Uterus (tissue), 4 donors: ENCODE measurements around the gene RXFP3. TPM values are rescaled to one million over a fixed set of nuclear protein-coding genes. Genes with fewer than 3 reads are reported as not detected.

Experiments used
- DNase-seq, 2 donors: peaks; one replicate each; pipeline ENCODE4 v3.0.0-alpha.2; 2019 to 2020
- H3K27ac ChIP-seq, 2 donors: fragments of 200-600 bp; sonication (generic); 1 replicate in 1 of 2; 2 replicates in 1 of 2; pipeline ENCODE4 v1.5.1; 2016 to 2018
- H3K27me3 ChIP-seq, 2 donors: fragments of 200-600 bp; sonication (generic); one replicate each; pipeline ENCODE4 v1.5.1; 2018 to 2019; ENCODE audit warnings: control low read depth in 1 of 2
- H3K36me3 ChIP-seq, 2 donors: fragments of 200-600 bp; sonication (generic); one replicate each; pipeline ENCODE4 v1.5.1; 2019; ENCODE audit warnings: control low read depth in 1 of 2
- H3K4me1 ChIP-seq, 2 donors: fragments of 200-600 bp; sonication (generic); one replicate each; pipeline ENCODE4 v1.5.1; 2018 to 2019; ENCODE audit warnings: control low read depth in 1 of 2
- H3K4me3 ChIP-seq, 2 donors: fragments of 200-600 bp; sonication (generic); 1 replicate in 1 of 2; 2 replicates in 1 of 2; pipeline ENCODE4 v1.5.1; 2018 to 2019; ENCODE audit warnings: mild to moderate bottlenecking in 1 of 2
- H3K9me3 ChIP-seq, 2 donors: fragments of 200-600 bp; sonication (generic); one replicate each; pipeline ENCODE4 v1.5.1; 2019; ENCODE audit warnings: control low read depth in 1 of 2
- POLR2A ChIP-seq, 2 donors: fragments of 450-650 bp; IDR thresholded peaks; one replicate each; pipeline ENCODE4 v1.6.1; 2016; ENCODE audit warnings: antibody characterized with exemption in 2 of 2, mild to moderate bottlenecking in 1 of 2, moderate library complexity in 1 of 2
- intact Hi-C: fragments of 100-400 bp; cut with DNase I; formaldehyde crosslinking; loops from one replicate; pipeline ENCODE4 v1.15.1; 2023; ENCODE audit warnings: low total_unique reads
- total RNA-seq, 4 donors: library from RNA; depleted of rRNA in 3 of 4; stranded (reverse); fragments of >200 nt in 3 of 4; gene quantifications; one replicate each; pipeline versions ENCODE4 v1.1.0 to v1.2.4, GENCODE V29; 2014 to 2023
- TF ChIP-seq, protein P1 (sequence below), 4 experiments: fragments of 200-600 bp in 2 of 4; fragments of 450-650 bp in 2 of 4; sonication (generic) in 2 of 4; IDR thresholded peaks; one replicate each; pipeline ENCODE4 v1.5.1; 2016 to 2019; ENCODE audit warnings: antibody characterized with exemption in 4 of 4, mild to moderate bottlenecking in 2 of 4, moderate library complexity in 1 of 4
- donor health status: DM: yes; HTN: yes; CAD: no.

The RXFP3 gene
- total RNA-seq, 4 donors from 2014 or later: not detected

DNA sequence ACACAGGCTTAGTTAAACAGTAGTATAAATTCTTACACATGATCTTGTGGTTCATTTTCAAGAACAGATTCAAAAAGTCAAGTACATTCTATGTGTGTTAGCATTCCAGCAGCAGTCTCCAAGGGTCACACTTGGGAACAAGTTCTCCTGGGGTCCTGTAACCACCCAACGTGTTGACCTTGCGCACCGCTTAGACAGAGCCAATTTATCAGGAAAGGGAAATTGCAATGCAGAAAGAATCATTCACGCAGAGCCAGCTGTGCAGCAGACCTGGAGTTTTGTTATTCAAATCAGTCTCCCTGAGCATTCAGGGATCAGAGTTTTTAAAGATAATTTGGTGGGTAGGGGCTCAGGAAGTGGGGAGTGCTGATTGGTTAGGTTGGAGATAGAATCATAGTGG lies 8.5 kb upstream of the RXFP3 start:
- TF ChIP-seq POLR2A (IDR thresholded peaks at IDR 0.05): no peak
- TF ChIP-seq, protein P1, sequence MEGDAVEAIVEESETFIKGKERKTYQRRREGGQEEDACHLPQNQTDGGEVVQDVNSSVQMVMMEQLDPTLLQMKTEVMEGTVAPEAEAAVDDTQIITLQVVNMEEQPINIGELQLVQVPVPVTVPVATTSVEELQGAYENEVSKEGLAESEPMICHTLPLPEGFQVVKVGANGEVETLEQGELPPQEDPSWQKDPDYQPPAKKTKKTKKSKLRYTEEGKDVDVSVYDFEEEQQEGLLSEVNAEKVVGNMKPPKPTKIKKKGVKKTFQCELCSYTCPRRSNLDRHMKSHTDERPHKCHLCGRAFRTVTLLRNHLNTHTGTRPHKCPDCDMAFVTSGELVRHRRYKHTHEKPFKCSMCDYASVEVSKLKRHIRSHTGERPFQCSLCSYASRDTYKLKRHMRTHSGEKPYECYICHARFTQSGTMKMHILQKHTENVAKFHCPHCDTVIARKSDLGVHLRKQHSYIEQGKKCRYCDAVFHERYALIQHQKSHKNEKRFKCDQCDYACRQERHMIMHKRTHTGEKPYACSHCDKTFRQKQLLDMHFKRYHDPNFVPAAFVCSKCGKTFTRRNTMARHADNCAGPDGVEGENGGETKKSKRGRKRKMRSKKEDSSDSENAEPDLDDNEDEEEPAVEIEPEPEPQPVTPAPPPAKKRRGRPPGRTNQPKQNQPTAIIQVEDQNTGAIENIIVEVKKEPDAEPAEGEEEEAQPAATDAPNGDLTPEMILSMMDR (IDR thresholded peaks at IDR 0.05): no peak
- Histone ChIP-seq H3K4me1 (no peaks in the 10 kb centered on the region), H3K27ac (no peak overlapping the region), H3K27me3 (no peaks in the 10 kb centered on the region), H3K9me3 (no peaks in the 10 kb centered on the region), H3K36me3 (no peaks in the 10 kb centered on the region), H3K4me3 (no peak overlapping the region)
- DNase-seq: no peak
- intact Hi-C loops: no loop called here

DNA sequence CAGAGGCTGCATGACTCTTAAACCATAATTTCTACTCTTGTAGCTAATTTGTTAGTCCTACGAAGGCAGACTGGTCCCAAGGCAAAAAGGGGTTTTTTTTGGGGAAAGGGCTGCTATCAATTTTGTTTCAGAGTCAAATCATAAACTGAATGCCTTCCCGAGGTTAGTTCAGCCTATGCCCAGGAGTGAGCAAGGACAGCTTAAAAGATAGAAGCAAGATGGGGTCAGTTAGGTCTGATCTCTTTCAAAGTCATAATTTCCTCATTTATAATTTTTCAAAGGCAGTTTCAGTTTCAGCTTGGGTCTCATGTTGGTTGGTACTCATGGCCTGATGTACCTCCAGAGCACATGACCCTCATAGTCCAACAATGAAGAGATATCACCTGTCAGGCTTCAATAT lies 7.9 kb upstream of the RXFP3 start:
- DNase-seq: no peak
- H3K4me1 ChIP-seq: no peaks in the 10 kb centered on the region
- no peak overlapping the region for H3K27ac ChIP-seq
- intact Hi-C loops: no loop called here
- no peak for TF ChIP-seq POLR2A (IDR thresholded peaks at IDR 0.05)
- TF ChIP-seq, protein P1 (IDR thresholded peaks at IDR 0.05): no peak
- H3K9me3 ChIP-seq: no peaks in the 10 kb centered on the region
- H3K4me3 ChIP-seq: no peak overlapping the region
- H3K36me3 ChIP-seq: no peaks in the 10 kb centered on the region
- H3K27me3 ChIP-seq: no peaks in the 10 kb centered on the region

DNA sequence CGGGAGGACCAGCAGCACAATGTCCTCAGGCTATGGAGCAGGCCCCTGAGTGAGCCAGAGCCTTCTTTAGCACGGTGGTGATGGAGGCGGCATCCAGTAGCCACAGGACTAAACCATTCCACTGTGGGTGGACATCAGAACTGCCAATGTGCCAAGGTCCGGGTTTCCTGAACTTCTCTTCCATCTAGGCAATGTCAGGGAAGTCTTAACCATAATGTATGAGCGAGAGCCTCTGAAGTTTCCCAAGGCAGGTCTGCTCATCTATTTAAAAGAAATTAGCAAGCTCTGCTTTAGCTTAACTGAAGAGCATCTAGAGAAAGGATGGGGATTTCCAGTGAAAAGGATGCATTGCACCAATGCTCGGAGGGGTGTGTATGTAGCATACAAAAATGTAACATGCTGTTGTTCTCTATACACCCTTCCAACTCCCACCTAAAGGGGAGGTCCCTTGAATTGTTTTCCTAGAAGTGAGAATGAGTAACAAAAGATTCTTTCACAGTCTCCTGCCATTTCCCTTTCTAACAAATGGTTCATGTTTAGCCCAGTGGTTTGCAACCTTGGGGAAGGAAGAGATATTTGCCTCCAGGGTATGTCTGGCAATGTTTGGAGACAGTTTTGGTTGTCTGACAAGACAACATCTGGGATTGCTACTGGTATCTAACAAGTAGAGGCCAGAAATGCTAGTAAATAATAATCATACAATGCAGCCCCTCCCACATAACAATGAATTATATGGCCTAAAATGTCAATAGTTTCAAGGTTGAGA lies 6.1 kb upstream of the RXFP3 start:
- intact Hi-C loops: loop anchor here (10.0 kb wide), 1 partner anchor 485 kb away; the partner anchor contains the start of gene TARS1
- no peak overlapping the region for H3K4me3 ChIP-seq
- H3K4me1 ChIP-seq: no peaks in the 10 kb centered on the region
- TF ChIP-seq, protein P1 (IDR thresholded peaks at IDR 0.05): no peak
- no peak overlapping the region for H3K27ac ChIP-seq
- no peak for DNase-seq
- peaks cover 0 to 3% of the 10 kb centered on the region in 2 donors for H3K27me3 ChIP-seq
- no peaks in the 10 kb centered on the region for H3K36me3 ChIP-seq
- no peaks in the 10 kb centered on the region for H3K9me3 ChIP-seq

DNA sequence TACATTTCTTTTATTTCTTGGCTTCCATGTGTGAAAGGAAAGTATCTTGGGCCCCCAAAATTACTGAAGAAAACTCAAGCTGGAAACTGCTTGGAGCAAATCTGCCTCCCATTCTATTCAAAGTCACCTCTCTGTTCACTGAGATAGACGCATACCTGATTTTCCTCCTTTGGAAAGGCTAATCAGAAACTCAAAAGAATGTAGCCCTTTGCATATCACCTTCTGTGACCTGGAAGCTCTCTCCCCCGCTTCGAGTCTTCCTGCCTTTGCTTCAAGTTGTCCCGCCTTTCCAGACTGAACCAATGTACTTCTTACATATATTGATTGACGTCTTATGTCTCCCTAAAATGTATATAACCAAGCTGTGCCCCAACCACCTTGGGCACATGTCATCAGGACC lies 5.0 kb upstream of the RXFP3 start:
- no peak overlapping the region for H3K4me3 ChIP-seq
- H3K9me3 ChIP-seq: no peaks in the 10 kb centered on the region
- DNase-seq: no peak
- intact Hi-C loops: loop anchor here (10.0 kb wide), 1 partner anchor 486 kb away; the partner anchor contains the start of gene TARS1
- H3K4me1 ChIP-seq: no peaks in the 10 kb centered on the region
- no peak for TF ChIP-seq POLR2A (IDR thresholded peaks at IDR 0.05)
- TF ChIP-seq, protein P1 (IDR thresholded peaks at IDR 0.05): no peak
- no peaks in the 10 kb centered on the region for H3K36me3 ChIP-seq
- H3K27me3 ChIP-seq: peaks cover 0 to 5% of the 10 kb centered on the region in 2 donors
- H3K27ac ChIP-seq: no peak overlapping the region

DNA sequence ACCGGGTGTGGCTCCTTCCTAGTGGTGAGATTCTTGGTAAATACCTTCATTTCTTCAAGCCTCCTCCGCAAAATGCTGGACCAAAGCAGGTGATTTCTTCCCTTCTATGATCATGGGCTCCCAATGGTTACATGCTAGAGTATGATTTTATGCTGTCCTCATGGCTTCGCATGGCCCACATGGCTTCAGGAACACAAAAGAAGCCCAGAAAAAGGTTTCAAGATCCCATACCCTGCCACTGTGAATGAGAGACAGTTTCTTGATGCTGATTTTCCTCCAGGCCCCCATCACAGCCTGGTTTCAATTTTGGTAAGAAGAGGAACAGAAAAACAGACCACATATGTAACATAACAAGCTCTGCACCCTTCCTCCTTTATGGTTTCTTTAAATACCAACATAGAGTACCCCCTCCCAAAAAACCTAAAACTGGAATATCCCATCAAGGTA lies 2.4 kb upstream of the RXFP3 start:
- Histone ChIP-seq H3K27me3 (peaks cover 8 to 22% of the 10 kb centered on the region in 2 donors), H3K4me3 (no peak overlapping the region), H3K36me3 (no peaks in the 10 kb centered on the region), H3K27ac (no peak overlapping the region), H3K9me3 (no peaks in the 10 kb centered on the region), H3K4me1 (peaks cover 0 to 7% of the 10 kb centered on the region in 2 donors)
- TF ChIP-seq, protein P1 (IDR thresholded peaks at IDR 0.05): no peak
- no peak for TF ChIP-seq POLR2A (IDR thresholded peaks at IDR 0.05)
- intact Hi-C loops: loop anchor here (10.0 kb wide), 1 partner anchor 489 kb away; the partner anchor contains the start of gene TARS1
- DNase-seq: no peak
